Muscle layer of colon (tissue), 2 donors: ENCODE results near the gene CENPO.

Experiments
- H3K27ac ChIP-seq: one replicate; pipeline ENCODE4 v1.7.0; 2013; ENCODE audit warnings: low read depth, mild to moderate bottlenecking, low read length, moderate library complexity
- H3K27me3 ChIP-seq, 2 donors: one replicate each; pipeline ENCODE4 v1.7.0; 2013; ENCODE audit warnings: low read length in 2 of 2, mild to moderate bottlenecking in 2 of 2; ENCODE audit not compliant: insufficient read depth in 2 of 2, control insufficient read depth in 1 of 2
- H3K36me3 ChIP-seq: one replicate; pipeline ENCODE4 v1.7.0; 2013; ENCODE audit warnings: mild to moderate bottlenecking, low read length; ENCODE audit not compliant: insufficient read depth
- H3K4me1 ChIP-seq: one replicate; pipeline ENCODE4 v1.7.0; 2013; ENCODE audit warnings: mild to moderate bottlenecking, low read length; ENCODE audit not compliant: insufficient read depth
- H3K4me3 ChIP-seq, 2 donors: one replicate each; pipeline ENCODE4 v1.7.0; 2013; ENCODE audit warnings: low read length in 2 of 2, low read depth in 1 of 2, mild to moderate bottlenecking in 1 of 2, moderate library complexity in 1 of 2
- H3K9ac ChIP-seq: one replicate; pipeline ENCODE4 v1.7.0; 2013; ENCODE audit warnings: low read length
- H3K9me3 ChIP-seq: one replicate; pipeline ENCODE4 v1.7.0; 2013; ENCODE audit warnings: mild to moderate bottlenecking, low read length
- donor health status: abdominal sarcoma.
- donor health status: Adenocarcinoma of cecum.

CENPO gene

GRCh38 chr2:24792874-24793760 lies at the start of gene CENPO, which contains the start of gene PTRHD1:
Gene CENPO, plus strand, starts transcription at chr2:24793425. Its CDS starts 495 bp downstream, at chr2:24793920.
Gene PTRHD1, minus strand, starts transcription at chr2:24793391. Its CDS starts 14 bp downstream, at chr2:24793377.
- Histone ChIP-seq H3K36me3 (no peaks in the 10 kb centered on the region), H3K4me1 (peaks cover 6% of the 10 kb centered on the region), H3K9me3 (no peaks in the 10 kb centered on the region), H3K9ac (peak within 1 kb of the TSS; percentile 31), H3K4me3 (peak within 1 kb of the TSS; percentile 61 to 81), H3K27ac (peak within 1 kb of the TSS; percentile 98), H3K27me3 (no peaks in the 10 kb centered on the region)

- no peak overlapping the region for H3K27ac ChIP-seq
- H3K4me3 ChIP-seq: no peak overlapping the region
- H3K4me1 ChIP-seq: no peaks in the 10 kb centered on the region
- no peaks in the 10 kb centered on the region for H3K9me3 ChIP-seq
- H3K27me3 ChIP-seq: no peaks in the 10 kb centered on the region
- H3K9ac ChIP-seq: no peak overlapping the region
- H3K36me3 ChIP-seq: peaks cover 18% of the 10 kb centered on the region
Observed at GRCh38 chr2:24743924-24744323, 49.3 kb upstream of the CENPO start.

- Histone ChIP-seq H3K9ac (no peak overlapping the region), H3K36me3 (peaks cover 18% of the 10 kb centered on the region), H3K27ac (no peak overlapping the region), H3K27me3 (no peaks in the 10 kb centered on the region), H3K4me3 (no peak overlapping the region), H3K4me1 (no peaks in the 10 kb centered on the region), H3K9me3 (no peaks in the 10 kb centered on the region)
Observed at GRCh38 chr2:24744356-24744755, 48.9 kb upstream of the CENPO start.

GRCh38 chr2:24745825-24746224 lies 47.4 kb upstream of the CENPO start:
- no peak overlapping the region for H3K4me3 ChIP-seq
- no peak overlapping the region for H3K27ac ChIP-seq

GRCh38 chr2:24747299-24747698 lies 45.9 kb upstream of the CENPO start:
- Histone ChIP-seq H3K4me3 (no peak overlapping the region), H3K4me1 (no peaks in the 10 kb centered on the region), H3K9me3 (no peaks in the 10 kb centered on the region), H3K36me3 (peaks cover 18% of the 10 kb centered on the region), H3K9ac (no peak overlapping the region), H3K27me3 (no peaks in the 10 kb centered on the region), H3K27ac (no peak overlapping the region)

More at GRCh38 chr2:24745825-24746224, 47.4 kb upstream of the CENPO start:
- Histone ChIP-seq H3K4me1 (no peaks in the 10 kb centered on the region), H3K36me3 (peaks cover 18% of the 10 kb centered on the region), H3K9ac (no peak overlapping the region), H3K9me3 (no peaks in the 10 kb centered on the region), H3K27me3 (no peaks in the 10 kb centered on the region)

GRCh38 chr2:24749069-24749691 lies 44.0 kb upstream of the CENPO start:
- Histone ChIP-seq H3K9me3 (no peaks in the 10 kb centered on the region), H3K27me3 (no peaks in the 10 kb centered on the region), H3K4me1 (no peaks in the 10 kb centered on the region), H3K27ac (no peak overlapping the region), H3K4me3 (no peak overlapping the region), H3K9ac (no peak overlapping the region), H3K36me3 (peaks cover 29% of the 10 kb centered on the region)

- Histone ChIP-seq H3K36me3 (peaks cover 53% of the 10 kb centered on the region), H3K4me3 (no peak overlapping the region), H3K4me1 (no peaks in the 10 kb centered on the region), H3K9ac (no peak overlapping the region), H3K9me3 (no peaks in the 10 kb centered on the region), H3K27me3 (no peaks in the 10 kb centered on the region), H3K27ac (no peak overlapping the region)
Observed at GRCh38 chr2:24754985-24755705, 38.1 kb upstream of the CENPO start.

- Histone ChIP-seq H3K9me3 (no peaks in the 10 kb centered on the region), H3K4me1 (no peaks in the 10 kb centered on the region), H3K27me3 (no peaks in the 10 kb centered on the region), H3K4me3 (no peak overlapping the region), H3K9ac (no peak overlapping the region), H3K36me3 (peaks cover 51% of the 10 kb centered on the region), H3K27ac (no peak overlapping the region)
Observed at GRCh38 chr2:24756789-24757188, 36.4 kb upstream of the CENPO start.

GRCh38 chr2:24761866-24762265 lies 31.4 kb upstream of the CENPO start:
- H3K9ac ChIP-seq: no peak overlapping the region
- H3K4me3 ChIP-seq: no peak overlapping the region
- no peaks in the 10 kb centered on the region for H3K27me3 ChIP-seq
- H3K4me1 ChIP-seq: no peaks in the 10 kb centered on the region
- no peak overlapping the region for H3K27ac ChIP-seq
- H3K9me3 ChIP-seq: no peaks in the 10 kb centered on the region
- peaks cover 38% of the 10 kb centered on the region for H3K36me3 ChIP-seq

- Histone ChIP-seq H3K4me1 (no peaks in the 10 kb centered on the region), H3K9me3 (no peaks in the 10 kb centered on the region), H3K36me3 (peaks cover 33% of the 10 kb centered on the region), H3K4me3 (no peak overlapping the region), H3K27ac (no peak overlapping the region), H3K9ac (no peak overlapping the region), H3K27me3 (no peaks in the 10 kb centered on the region)
Observed at GRCh38 chr2:24762518-24762917, 30.7 kb upstream of the CENPO start.

- no peak overlapping the region for H3K9ac ChIP-seq
Observed at GRCh38 chr2:24763843-24764242, 29.4 kb upstream of the CENPO start.

More at GRCh38 chr2:24763843-24764242, 29.4 kb upstream of the CENPO start:
- Histone ChIP-seq H3K27me3 (no peaks in the 10 kb centered on the region), H3K27ac (no peak overlapping the region), H3K4me3 (no peak overlapping the region), H3K4me1 (no peaks in the 10 kb centered on the region), H3K9me3 (no peaks in the 10 kb centered on the region), H3K36me3 (peaks cover 29% of the 10 kb centered on the region)
